Measurements from ENCODE around the gene ADARB2. TPM values are rescaled to one million over a fixed set of nuclear protein-coding genes. Genes with fewer than 3 reads are reported as not detected.
"Not testable (repeated sequence)": the region's sequence is repeated elsewhere in the genome, so short reads cannot be mapped to it uniquely, and the experiment has no call there.

The ADARB2 gene
- total and polyA plus RNA-seq, 4 experiments from 2014 or later: 13.5 to 14.1 TPM; not detected in 2

DNA sequence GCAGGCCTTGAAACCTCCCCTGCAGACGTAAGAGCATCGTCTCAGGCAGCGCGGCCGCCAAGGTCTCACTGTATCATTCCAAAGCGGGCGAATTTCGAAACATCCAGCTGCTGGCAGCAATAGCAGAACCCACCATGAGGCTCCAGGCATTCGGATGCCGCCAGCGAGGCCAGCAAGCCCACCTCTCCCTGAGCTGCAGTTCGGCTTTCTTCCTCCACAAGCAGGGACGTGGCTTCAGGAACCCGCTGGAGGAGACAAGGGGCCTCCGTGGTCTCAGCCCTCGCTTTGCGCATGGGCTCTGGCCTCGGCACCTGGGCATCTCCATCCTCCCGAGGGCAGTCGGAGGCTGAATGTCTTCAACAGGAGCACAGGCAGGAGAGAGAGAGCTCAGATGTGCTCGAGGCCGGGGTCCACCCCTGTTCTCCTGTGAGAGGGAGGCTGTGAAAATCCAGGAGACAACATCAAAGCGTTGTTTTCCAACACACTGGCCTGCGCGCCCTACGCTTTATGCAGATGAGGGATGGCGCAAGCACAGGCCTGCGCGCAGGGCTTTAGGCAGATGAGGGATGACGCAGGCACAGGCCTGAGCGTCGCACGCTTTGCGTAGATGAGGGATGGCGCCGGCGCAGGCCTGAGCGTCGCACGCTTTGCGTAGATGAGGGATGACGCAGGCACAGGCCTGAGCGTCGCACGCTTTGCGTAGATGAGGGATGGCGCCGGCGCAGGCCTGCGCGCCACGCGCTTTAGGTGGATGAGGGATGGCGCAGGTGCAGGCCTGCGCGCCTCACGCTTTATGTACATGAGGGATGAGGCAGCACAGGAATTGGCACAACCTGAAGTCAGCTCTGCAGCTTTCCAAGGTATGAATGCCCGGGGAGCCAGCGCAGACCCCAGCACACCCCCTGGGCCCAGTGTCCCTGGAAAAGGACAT is 577.9 kb downstream of the ADARB2 start:
- H3K27me3 ChIP-seq (ENCODE audit: insufficient read depth, low read length): no peaks in the 10 kb centered on the region
- no peaks in the 10 kb centered on the region for H3K9me3 ChIP-seq (ENCODE audit: control insufficient read depth in 1 of 2, low read length in 2 of 2)
- H3K36me3 ChIP-seq (ENCODE audit: insufficient read depth, low read length): no peaks in the 10 kb centered on the region
- H3K27ac Mint-ChIP-seq: peak overlapping the region in 1 of 7 donors; percentile 12
- POLR2A ChIA-PET (ENCODE audit: partially characterized antibody): interaction anchor here (0.6 kb wide), 1 partner anchor 192 kb away, joined by 3 read pairs; no protein-coding TSS in a partner anchor
- H3K36me3 Mint-ChIP-seq: no peaks in the 10 kb centered on the region
- CTCF ChIA-PET (ENCODE audit: partially characterized antibody): no interaction called here
- no peak for DNase-seq
- peak overlapping the region in 1 of 8 donors; percentile 23 for H3K4me3 Mint-ChIP-seq
- no peak overlapping the region for H3K27ac ChIP-seq (ENCODE audit: low read depth, low read length)
- H3K27me3 Mint-ChIP-seq: peaks cover 2 to 12% of the 10 kb centered on the region in 2 donors
- H3K4me1 ChIP-seq (ENCODE audit: insufficient read depth, low read length): no peaks in the 10 kb centered on the region
- H3K4me1 Mint-ChIP-seq: no peaks in the 10 kb centered on the region
- intact Hi-C loops (cut with micrococcal nuclease): no loop called here
- peaks cover 0 to 2% (median 0%) of the 10 kb centered on the region in 8 donors for H3K9me3 Mint-ChIP-seq
- no peak overlapping the region for H3K4me3 ChIP-seq (ENCODE audit: low read length in 2 of 2)

GRCh38 chr10:1158536-1158935 is 578.8 kb downstream of the ADARB2 start:
- intact Hi-C loops (cut with micrococcal nuclease); H3K4me3 ChIP-seq (ENCODE audit: low read length in 2 of 2); H3K4me3 Mint-ChIP-seq; H3K4me1 Mint-ChIP-seq; H3K9me3 Mint-ChIP-seq; CTCF ChIA-PET (ENCODE audit: partially characterized antibody); H3K36me3 Mint-ChIP-seq; POLR2A ChIA-PET (ENCODE audit: partially characterized antibody); H3K4me1 ChIP-seq (ENCODE audit: insufficient read depth, low read length); H3K36me3 ChIP-seq (ENCODE audit: insufficient read depth, low read length); H3K27me3 ChIP-seq (ENCODE audit: insufficient read depth, low read length); H3K27ac ChIP-seq (ENCODE audit: low read depth, low read length); H3K9me3 ChIP-seq (ENCODE audit: control insufficient read depth in 1 of 2, low read length in 2 of 2); H3K27ac Mint-ChIP-seq; DNase-seq: not testable (repeated sequence)
- peaks cover 2 to 12% of the 10 kb centered on the region in 2 donors for H3K27me3 Mint-ChIP-seq

- Mint-ChIP-seq H3K27me3 (peaks cover 2 to 12% of the 10 kb centered on the region in 2 donors), H3K9me3 (peaks cover 0 to 2% (median 0%) of the 10 kb centered on the region in 8 donors), H3K4me3 (no peak overlapping the region), H3K4me1 (no peaks in the 10 kb centered on the region), H3K36me3 (no peaks in the 10 kb centered on the region), H3K27ac (no peak overlapping the region)
- H3K4me1 ChIP-seq (ENCODE audit: insufficient read depth, low read length): no peaks in the 10 kb centered on the region
- H3K27ac ChIP-seq (ENCODE audit: low read depth, low read length): no peak overlapping the region
- ChIA-PET POLR2A (ENCODE audit: partially characterized antibody) (no interaction called here), CTCF (ENCODE audit: partially characterized antibody) (no interaction called here)
- no peak overlapping the region for H3K4me3 ChIP-seq (ENCODE audit: low read length in 2 of 2)
- H3K36me3 ChIP-seq (ENCODE audit: insufficient read depth, low read length): no peaks in the 10 kb centered on the region
- no peak for DNase-seq
- H3K27me3 ChIP-seq (ENCODE audit: insufficient read depth, low read length): no peaks in the 10 kb centered on the region
- no peaks in the 10 kb centered on the region for H3K9me3 ChIP-seq (ENCODE audit: control insufficient read depth in 1 of 2, low read length in 2 of 2)
- intact Hi-C loops (cut with micrococcal nuclease): no loop called here
Observed at GRCh38 chr10:1158066-1158465, 579.3 kb downstream of the ADARB2 start.

DNA sequence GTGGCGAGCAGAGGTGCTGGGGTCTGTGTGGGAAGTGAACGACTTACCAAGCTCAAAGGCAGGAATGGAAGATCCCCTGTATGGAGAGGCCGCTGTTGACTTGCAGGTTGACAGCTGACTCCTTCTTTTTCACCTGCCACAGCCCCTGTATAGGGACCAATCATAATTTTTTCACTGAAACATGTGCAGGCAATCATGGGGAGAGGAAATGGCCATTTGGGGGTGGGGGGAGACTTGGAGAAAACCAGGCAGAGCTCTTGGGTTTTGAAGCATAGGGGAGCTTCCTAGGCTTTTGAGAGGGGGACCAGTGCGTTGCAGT is 579.8 kb downstream of the ADARB2 start:
- Histone ChIP-seq H3K36me3 (ENCODE audit: insufficient read depth, low read length) (no peaks in the 10 kb centered on the region), H3K4me3 (ENCODE audit: low read length in 2 of 2) (no peak overlapping the region), H3K4me1 (ENCODE audit: insufficient read depth, low read length) (no peaks in the 10 kb centered on the region), H3K27ac (ENCODE audit: low read depth, low read length) (no peak overlapping the region), H3K27me3 (ENCODE audit: insufficient read depth, low read length) (no peaks in the 10 kb centered on the region), H3K9me3 (ENCODE audit: control insufficient read depth in 1 of 2, low read length in 2 of 2) (no peaks in the 10 kb centered on the region)
- Mint-ChIP-seq H3K36me3 (no peaks in the 10 kb centered on the region), H3K4me3 (no peak overlapping the region), H3K27me3 (peaks cover 2 to 10% of the 10 kb centered on the region in 2 donors), H3K4me1 (no peaks in the 10 kb centered on the region), H3K9me3 (peaks cover 0 to 2% (median 0%) of the 10 kb centered on the region in 8 donors), H3K27ac (no peak overlapping the region)
- POLR2A ChIA-PET (ENCODE audit: partially characterized antibody): no interaction called here
- CTCF ChIA-PET (ENCODE audit: partially characterized antibody): no interaction called here
- intact Hi-C loops (cut with micrococcal nuclease): no loop called here
- no peak for DNase-seq

DNA sequence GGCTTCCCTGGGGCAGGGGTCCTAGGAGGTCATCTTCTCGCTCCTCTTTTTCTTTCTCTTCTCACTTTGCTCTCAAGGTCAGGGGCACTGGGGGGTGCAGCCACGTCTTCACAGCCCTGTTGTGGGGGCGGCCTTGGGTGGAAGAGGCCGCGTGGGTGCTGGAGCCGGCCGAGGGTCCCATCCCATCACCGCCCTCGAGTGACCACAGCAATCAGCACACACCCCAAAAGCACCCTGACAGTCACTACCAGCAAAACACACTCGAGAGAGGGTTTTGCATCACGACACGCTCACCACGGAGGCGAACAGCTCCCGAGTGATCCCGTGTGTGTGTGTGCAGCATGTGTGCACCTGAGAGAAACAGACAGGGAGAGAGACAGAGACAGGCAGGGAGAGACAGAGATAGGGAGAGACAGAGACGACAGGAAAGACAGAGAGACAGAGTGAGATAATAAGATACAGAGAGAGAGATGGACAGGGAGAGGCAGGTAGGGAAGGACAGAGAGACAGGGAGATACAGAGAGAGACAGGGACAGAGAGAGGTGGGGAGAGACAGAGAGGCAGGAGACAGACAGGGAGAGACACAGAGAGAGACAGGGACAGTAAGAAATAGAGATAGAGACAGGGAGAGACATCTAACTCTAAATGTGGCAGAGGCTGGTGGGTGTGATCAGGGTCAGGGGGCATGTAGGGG is 580.3 kb downstream of the ADARB2 start:
- Histone ChIP-seq H3K27me3 (ENCODE audit: insufficient read depth, low read length) (no peaks in the 10 kb centered on the region), H3K4me1 (ENCODE audit: insufficient read depth, low read length) (no peaks in the 10 kb centered on the region), H3K9me3 (ENCODE audit: control insufficient read depth in 1 of 2, low read length in 2 of 2) (no peaks in the 10 kb centered on the region), H3K27ac (ENCODE audit: low read depth, low read length) (no peak overlapping the region), H3K4me3 (ENCODE audit: low read length in 2 of 2) (no peak overlapping the region), H3K36me3 (ENCODE audit: insufficient read depth, low read length) (no peaks in the 10 kb centered on the region)
- no peak overlapping the region for H3K27ac Mint-ChIP-seq
- POLR2A ChIA-PET (ENCODE audit: partially characterized antibody): no interaction called here
- H3K36me3 Mint-ChIP-seq: no peaks in the 10 kb centered on the region
- H3K9me3 Mint-ChIP-seq: peaks cover 0 to 2% (median 0%) of the 10 kb centered on the region in 8 donors
- H3K4me3 Mint-ChIP-seq: no peak overlapping the region
- DNase-seq: no peak
- intact Hi-C loops (cut with micrococcal nuclease): no loop called here
- CTCF ChIA-PET (ENCODE audit: partially characterized antibody): no interaction called here
- H3K27me3 Mint-ChIP-seq: peaks cover 2 to 9% of the 10 kb centered on the region in 2 donors
- H3K4me1 Mint-ChIP-seq: no peaks in the 10 kb centered on the region

DNA sequence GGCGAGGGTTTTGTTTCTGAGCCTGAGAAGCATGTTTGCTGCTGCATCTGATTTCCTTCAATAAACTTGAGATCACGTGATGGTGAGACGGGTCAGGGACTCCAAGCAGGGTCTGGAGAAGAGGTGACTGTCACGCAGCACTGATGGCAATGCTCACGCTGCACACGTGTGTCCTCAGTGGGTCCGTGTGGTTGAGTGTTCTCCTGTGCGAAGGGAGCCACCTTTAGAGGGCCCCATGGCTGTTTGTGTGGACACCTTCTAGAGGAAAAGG is 580.8 kb downstream of the ADARB2 start:
- Mint-ChIP-seq H3K27ac (no peak overlapping the region), H3K4me1 (no peaks in the 10 kb centered on the region), H3K9me3 (peaks cover 0 to 2% (median 0%) of the 10 kb centered on the region in 8 donors), H3K4me3 (no peak overlapping the region), H3K36me3 (no peaks in the 10 kb centered on the region), H3K27me3 (peaks cover 2 to 6% of the 10 kb centered on the region in 2 donors)
- Histone ChIP-seq H3K27ac (ENCODE audit: low read depth, low read length) (no peak overlapping the region), H3K27me3 (ENCODE audit: insufficient read depth, low read length) (no peaks in the 10 kb centered on the region), H3K4me1 (ENCODE audit: insufficient read depth, low read length) (no peaks in the 10 kb centered on the region), H3K4me3 (ENCODE audit: low read length in 2 of 2) (no peak overlapping the region), H3K9me3 (ENCODE audit: control insufficient read depth in 1 of 2, low read length in 2 of 2) (no peaks in the 10 kb centered on the region), H3K36me3 (ENCODE audit: insufficient read depth, low read length) (no peaks in the 10 kb centered on the region)
- intact Hi-C loops (cut with micrococcal nuclease): no loop called here
- no peak for DNase-seq
- CTCF ChIA-PET (ENCODE audit: partially characterized antibody): no interaction called here
- POLR2A ChIA-PET (ENCODE audit: partially characterized antibody): no interaction called here

DNA sequence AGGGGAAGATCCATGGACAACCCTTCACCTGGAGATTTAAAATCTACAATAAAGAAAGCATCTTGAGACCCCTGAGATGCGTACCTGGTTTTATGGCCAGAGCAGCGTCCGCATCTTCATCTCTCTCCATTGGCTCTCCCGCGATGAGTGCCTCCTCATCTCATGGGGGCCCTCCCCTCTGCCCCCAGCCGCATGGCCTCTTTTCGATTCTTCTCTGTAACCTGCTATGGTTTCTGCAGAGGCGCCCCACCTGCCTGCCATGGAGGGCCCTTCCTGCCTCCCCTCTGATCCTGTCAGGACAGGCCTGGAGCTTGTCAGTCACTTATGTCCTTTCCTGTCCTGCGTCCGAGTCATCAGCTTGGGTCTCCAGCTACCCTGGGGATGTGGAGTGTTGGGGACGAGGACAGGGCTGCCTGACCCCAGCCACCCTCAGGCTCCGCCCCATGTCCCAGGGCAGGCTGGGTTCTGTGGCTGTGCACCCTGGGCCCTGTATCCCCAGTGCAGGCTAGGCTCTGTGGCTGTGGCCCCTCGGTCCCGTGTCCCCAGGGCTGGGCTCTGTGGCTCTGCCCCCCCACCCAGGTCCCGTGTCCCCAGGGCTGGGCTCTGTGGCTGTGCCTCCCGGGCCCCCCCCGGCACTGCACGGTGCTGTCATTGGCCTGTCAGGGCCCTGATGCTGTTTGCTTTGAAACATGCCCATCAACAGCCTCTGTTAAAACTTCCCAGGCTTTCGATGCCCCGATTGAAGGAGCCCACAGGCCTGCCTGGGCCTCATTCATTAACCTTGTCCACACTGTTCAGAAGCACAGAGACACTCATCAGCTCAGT is 581.3 kb downstream of the ADARB2 start:
- H3K4me3 ChIP-seq (ENCODE audit: low read length in 2 of 2): no peak overlapping the region
- H3K27me3 Mint-ChIP-seq: peaks cover 2 to 6% of the 10 kb centered on the region in 2 donors
- POLR2A ChIA-PET (ENCODE audit: partially characterized antibody): no interaction called here
- no peak overlapping the region for H3K27ac Mint-ChIP-seq
- no peaks in the 10 kb centered on the region for H3K4me1 Mint-ChIP-seq
- intact Hi-C loops (cut with micrococcal nuclease): no loop called here
- CTCF ChIA-PET (ENCODE audit: partially characterized antibody): no interaction called here
- H3K27me3 ChIP-seq (ENCODE audit: insufficient read depth, low read length): no peaks in the 10 kb centered on the region
- no peaks in the 10 kb centered on the region for H3K36me3 ChIP-seq (ENCODE audit: insufficient read depth, low read length)
- no peak overlapping the region for H3K4me3 Mint-ChIP-seq
- H3K27ac ChIP-seq (ENCODE audit: low read depth, low read length): no peak overlapping the region
- peaks cover 0 to 2% (median 0%) of the 10 kb centered on the region in 8 donors for H3K9me3 Mint-ChIP-seq
- no peaks in the 10 kb centered on the region for H3K36me3 Mint-ChIP-seq
- H3K9me3 ChIP-seq (ENCODE audit: control insufficient read depth in 1 of 2, low read length in 2 of 2): no peaks in the 10 kb centered on the region
- no peak for DNase-seq
- no peaks in the 10 kb centered on the region for H3K4me1 ChIP-seq (ENCODE audit: insufficient read depth, low read length)
